Heart left ventricle (tissue), 16 donors: ENCODE results near the gene MYBPHL. TPM values are rescaled to one million over a fixed set of nuclear protein-coding genes. Genes with fewer than 3 reads are reported as not detected.
"Not testable (repeated sequence)": the region's sequence is repeated elsewhere in the genome, so short reads cannot be mapped to it uniquely, and the experiment has no call there.

Experiments used
- ATAC-seq, 4 donors: fragments of 200-7000 bp; cut with Tn5 transposase; one replicate each; pipeline ENCODE4 v1.9.1; 2020 to 2022; ENCODE audit warnings: moderate library complexity in 4 of 4, mild to moderate bottlenecking in 3 of 4, moderate number of reproducible peaks in 1 of 4
- DNase-seq, 5 donors: peaks; one replicate each; pipeline ENCODE4 v3.0.0-alpha.2; 2020
- H3K27ac ChIP-seq, 12 donors: fragments of 200-600 bp; sonication (generic) in 4 of 12; one replicate each; pipeline versions ENCODE4 v1.5.0 to v1.8.0; 2016 to 2022; ENCODE audit warnings: mild to moderate bottlenecking in 2 of 12
- H3K27me3 ChIP-seq, 9 donors: fragments of 200-600 bp; sonication (generic) in 2 of 9; one replicate each; pipeline versions ENCODE4 v1.5.1 to v1.8.0; 2016 to 2022; ENCODE audit warnings: mild to moderate bottlenecking in 3 of 9
- H3K36me3 ChIP-seq, 9 donors: fragments of 200-600 bp; sonication (generic) in 2 of 9; one replicate each; pipeline versions ENCODE4 v1.5.0 to v1.8.0; 2018 to 2022; ENCODE audit warnings: mild to moderate bottlenecking in 2 of 9
- H3K4me1 ChIP-seq, 12 donors: fragments of 200-600 bp; sonication (generic) in 4 of 12; one replicate each; pipeline versions ENCODE4 v1.5.0 to v1.8.0; 2016 to 2022; ENCODE audit warnings: mild to moderate bottlenecking in 3 of 12
- H3K4me3 ChIP-seq, 12 donors: fragments of 200-600 bp; sonication (generic) in 4 of 12; one replicate each; pipeline versions ENCODE4 v1.5.0 to v1.8.0; 2017 to 2022; ENCODE audit warnings: mild to moderate bottlenecking in 9 of 12, moderate library complexity in 4 of 12
- H3K9me3 ChIP-seq, 12 donors: fragments of 200-600 bp; sonication (generic) in 4 of 12; one replicate each; pipeline versions ENCODE4 v1.5.0 to v1.8.0; 2016 to 2022; ENCODE audit warnings: mild to moderate bottlenecking in 1 of 12
- CTCF ChIP-seq, 12 donors: fragments of 200-600 bp; sonication (generic) in 4 of 12; IDR thresholded peaks; one replicate each; pipeline versions ENCODE4 v1.5.0 to v1.8.0; 2018 to 2022; ENCODE audit warnings: antibody characterized with exemption in 12 of 12, mild to moderate bottlenecking in 5 of 12
- POLR2A ChIP-seq, 2 donors: fragments of 450-650 bp; IDR thresholded peaks; one replicate each; pipeline ENCODE4 v1.6.1; 2017; ENCODE audit warnings: antibody characterized with exemption in 2 of 2, mild to moderate bottlenecking in 2 of 2, moderate library complexity in 2 of 2
- WGBS, 4 donors: extraction: QIAGEN DNeasy Blood & Tissue Kit in 2 of 4; methylation state at CpG; one replicate each; pipeline versions ENCODE4 v1.1.5 to v1.1.7; 2013 to 2018; 5-methylcytosine and 5-hydroxymethylcytosine counted together
- intact Hi-C, 10 donors: fragments of 100-400 bp; cut with DNase I; formaldehyde crosslinking; loops; one replicate each; pipeline versions ENCODE4 v1.11.1 to v1.14.2; 2022
- polyA plus RNA-seq, 2 donors: library from polyadenylated mRNA; stranded (reverse); fragments of 200-250 nt; gene quantifications; one replicate each; pipeline ENCODE4 v1.2.3, GENCODE V29; 2013
- total RNA-seq, 9 donors: library from RNA; depleted of rRNA in 2 of 9; stranded (reverse); fragments of >200 nt in 2 of 9; fragmentation: NEBNext Ultra II Directional in 3 of 9; extraction: Animal tissue kit (Norgen Biotek cat#: 25700) in 3 of 9; gene quantifications; one replicate each; pipeline versions ENCODE4 v1.1.0 to v1.2.4, GENCODE V29; 2016 to 2023
- donor health status: ischemic (EF 13 %, LVEDD 7.1; RV severe dilation, severe dysfunction).
- donor health status: healthy with polysubstance abuse.
- donor health status: DM: no; HTN: yes; CAD: no.
- donor health status: DM: no; HTN: no; CAD: no.
- donor health status: ischemic (EF 25% LVEDD 6.9; RV normal size, moderate dysfunction).
- donor health status: ischemic (EF 25% LVEDD 5.7; RV mildly dilated, moderate dysfunction).
- donor health status: healthy.
- donor health status: DM: yes; HTN: yes; CAD: no.
- donor health status: ischemic (EF 35%, LVEDD 5.7; RV mildly dilated, moderate dysfunction).
- donor health status: nonischemic (EF 11% LVEDD 7.7; RV severe dilation, severe dysfunction).
- donor health status: DM: yes; HTN: yes; CAD: no.
- donor health status: PGD.
- donor health status: ischemic (EF 29% LVEDD 5.4; RV normal size, mild dysfunction).
- donor health status: nonischemic (EF 23%, LVEDD 6.1; RV moderate dilation, normal function).

The MYBPHL gene
- total and polyA plus RNA-seq, 11 donors = 0.24 to 2.5 (median 0.53) TPM; not detected in 3

- Histone ChIP-seq H3K27ac (no peak overlapping the region), H3K4me3 (no peak overlapping the region), H3K27me3 (no peaks in the 10 kb centered on the region), H3K4me1 (peaks cover 0 to 15% (median under 1%) of the 10 kb centered on the region in 12 donors), H3K36me3 (no peaks in the 10 kb centered on the region), H3K9me3 (no peaks in the 10 kb centered on the region)
- TF ChIP-seq POLR2A (IDR thresholded peaks at IDR 0.05) = no peak
- intact Hi-C loops = loop anchor here in 1 of 10 donors (10.0 kb wide), 1 partner anchor 52 kb away; no protein-coding TSS in a partner anchor
- DNase-seq (no peak), ATAC-seq (no peak)
- WGBS, 4 donors = 70 to 84% (median 82%) methylated on average over 2 of the region's 2 CpGs
Measured at GRCh38 chr1:109293026-109293425, 13.8 kb downstream of the MYBPHL start.

GRCh38 chr1:109292364-109292763, 14.4 kb downstream of the MYBPHL start:
- WGBS, 4 donors = 78 to 82% (median 80%) methylated on average over 9 of the region's 9 CpGs
- peaks cover 0 to 15% (median 0%) of the 10 kb centered on the region in 12 donors for H3K4me1 ChIP-seq
- DNase-seq (no peak), ATAC-seq (no peak)
- no peak overlapping the region for H3K4me3 ChIP-seq
- H3K9me3 ChIP-seq = no peaks in the 10 kb centered on the region
- no peak overlapping the region for H3K27ac ChIP-seq
- no peaks in the 10 kb centered on the region for H3K36me3 ChIP-seq
- no peaks in the 10 kb centered on the region for H3K27me3 ChIP-seq
- intact Hi-C loops = loop anchor here in 1 of 10 donors (10.0 kb wide), 1 partner anchor 52 kb away; no protein-coding TSS in a partner anchor
- TF ChIP-seq POLR2A (IDR thresholded peaks at IDR 0.05) = no peak
- TF ChIP-seq CTCF (IDR thresholded peaks at IDR 0.05) = no peak

GRCh38 chr1:109290998-109291397, 15.8 kb downstream of the MYBPHL start:
- peak in 1 of 4 donors; percentile 61 for ATAC-seq
- intact Hi-C loops = loop anchor here in 1 of 10 donors (10.0 kb wide), 1 partner anchor 54 kb away; no protein-coding TSS in a partner anchor

GRCh38 chr1:109290137-109290536, 16.7 kb downstream of the MYBPHL start:
- TF ChIP-seq CTCF (IDR thresholded peaks at IDR 0.05) (no peak), POLR2A (IDR thresholded peaks at IDR 0.05) (no peak)
- Histone ChIP-seq H3K9me3 (no peaks in the 10 kb centered on the region), H3K4me3 (no peak overlapping the region), H3K27ac (no peak overlapping the region), H3K36me3 (no peaks in the 10 kb centered on the region), H3K4me1 (peaks cover 0 to 14% (median 0%) of the 10 kb centered on the region in 12 donors), H3K27me3 (no peaks in the 10 kb centered on the region)
- intact Hi-C loops = loop anchor here in 1 of 10 donors (10.0 kb wide), 1 partner anchor 55 kb away; no protein-coding TSS in a partner anchor
- DNase-seq = no peak
- 93 to 97% (median 96%) methylated on average over 1 of the region's 1 CpG for WGBS, 4 donors
- no peak for ATAC-seq

More at GRCh38 chr1:109290998-109291397, 15.8 kb downstream of the MYBPHL start:
- Histone ChIP-seq H3K27me3 (no peaks in the 10 kb centered on the region), H3K4me1 (peaks cover 0 to 15% (median 0%) of the 10 kb centered on the region in 12 donors), H3K4me3 (no peak overlapping the region), H3K9me3 (no peaks in the 10 kb centered on the region), H3K36me3 (no peaks in the 10 kb centered on the region), H3K27ac (no peak overlapping the region)
- WGBS, 4 donors = 53 to 67% (median 62%) methylated on average over 6 of the region's 6 CpGs
- DNase-seq = peak in 1 of 5 donors; percentile 53
- no peak for TF ChIP-seq CTCF (IDR thresholded peaks at IDR 0.05)
- no peak for TF ChIP-seq POLR2A (IDR thresholded peaks at IDR 0.05)

GRCh38 chr1:109286762-109287161, 20.0 kb downstream of the MYBPHL start:
- not testable (repeated sequence) for H3K36me3 ChIP-seq, H3K27ac ChIP-seq, DNase-seq, H3K9me3 ChIP-seq, ATAC-seq, H3K4me3 ChIP-seq, H3K27me3 ChIP-seq
- intact Hi-C loops = loop anchor here in 2 of 10 donors (10.0 kb wide), 2 partner anchors 58 to 68 kb away; no protein-coding TSS in a partner anchor
- 90 to 93% (median 92%) methylated on average over 5 of the region's 5 CpGs for WGBS, 4 donors
- peaks cover 0 to 27% (median 13%) of the 10 kb centered on the region in 12 donors for H3K4me1 ChIP-seq
